ENCODE results near the gene ACTN1.

- no peak for TF ChIP-seq CTCF (IDR thresholded peaks at IDR 0.05)
- no peak for TF ChIP-seq POLR2AphosphoS5 (IDR thresholded peaks at IDR 0.05)
- no peak for TF ChIP-seq POLR2A (IDR thresholded peaks at IDR 0.05)
Measured at GRCh38 chr14:69014829-69015259, 35.7 kb upstream of the ACTN1 start.

Measured in breast epithelium (tissue), 3 donors.